Right lobe of liver (tissue), 6 donors: ENCODE results near the gene CEP112. TPM values are rescaled to one million over a fixed set of nuclear protein-coding genes. Genes with fewer than 3 reads are reported as not detected.
A peak's percentile ranks its signal among the peaks of the same experiment; 100 is the strongest.

ENCODE experiments used
- ATAC-seq, 4 donors: fragments of 200-7000 bp; cut with Tn5 transposase; one replicate each; pipeline ENCODE4 v1.9.1; 2020; ENCODE audit warnings: mild to moderate bottlenecking in 4 of 4, moderate library complexity in 4 of 4
- DNase-seq, 3 donors: peaks; one replicate each; pipeline ENCODE4 v3.0.0-alpha.2; 2020
- H3K27ac ChIP-seq, 3 donors: fragments of 200-600 bp; one replicate each; pipeline ENCODE4 v1.8.0; 2022
- H3K27me3 ChIP-seq, 2 donors: fragments of 200-600 bp; one replicate each; pipeline ENCODE4 v1.8.0; 2022
- H3K36me3 ChIP-seq, 4 donors: fragments of 200-600 bp; sonication (generic) in 1 of 4; one replicate each; pipeline versions ENCODE4 v1.5.1 to v1.8.0; 2017 to 2022; ENCODE audit warnings: control low read depth in 1 of 4
- H3K4me1 ChIP-seq, 4 donors: fragments of 200-600 bp; sonication (generic) in 1 of 4; one replicate each; pipeline versions ENCODE4 v1.5.1 to v1.8.0; 2017 to 2022; ENCODE audit warnings: control low read depth in 1 of 4
- H3K4me3 ChIP-seq, 3 donors: fragments of 200-600 bp; one replicate each; pipeline ENCODE4 v1.8.0; 2022
- H3K9me3 ChIP-seq, 4 donors: fragments of 200-600 bp; sonication (generic) in 1 of 4; one replicate each; pipeline versions ENCODE4 v1.5.1 to v1.8.0; 2017 to 2022; ENCODE audit warnings: control low read depth in 1 of 4
- POLR2A ChIP-seq: fragments of 450-650 bp; IDR thresholded peaks from one replicate; pipeline ENCODE4 v1.6.1; 2017; ENCODE audit warnings: antibody characterized with exemption, mild to moderate bottlenecking
- WGBS: methylation state at CpG from one replicate; pipeline ENCODE4 v1.1.6; 2018; ENCODE audit warnings: low coverage, low lambda C conversion rate; ENCODE audit not compliant: insufficient coverage; ENCODE audit errors: missing lambda C conversion rate; 5-methylcytosine and 5-hydroxymethylcytosine counted together
- intact Hi-C, 2 donors: fragments of 100-400 bp; cut with DNase I; formaldehyde crosslinking; loops; one replicate each; pipeline versions ENCODE4 v1.11.2 to v1.14.1; 2022
- total RNA-seq, 6 experiments: library from RNA; depleted of rRNA in 2 of 6; stranded (reverse); fragments of >200 nt in 2 of 6; fragmentation: NEBNext Ultra II Directional in 3 of 6; extraction: Animal tissue kit (Norgen Biotek cat#: 25700) in 3 of 6; gene quantifications; one replicate each; pipeline versions ENCODE4 v1.1.0 to v1.2.4, GENCODE V29; 2016 to 2023
- TF ChIP-seq, protein P1 (sequence below), 4 donors: fragments of 200-600 bp in 3 of 4; fragments of 450-650 bp in 1 of 4; IDR thresholded peaks; one replicate each; pipeline versions ENCODE4 v1.5.1 to v1.8.0; 2016 to 2022; ENCODE audit warnings: antibody characterized with exemption in 4 of 4, mild to moderate bottlenecking in 2 of 4
- donor health status: DM: no; HTN: yes; CAD: no.
- donor health status: DM: no; HTN: no; CAD: no.
- donor health status: DM: no; HTN: no; CAD: no.
- donor health status: DM: no; HTN: yes; CAD: no.
- donor health status: DM: no; HTN: yes; CAD: no.

Gene CEP112
- total RNA-seq, 6 experiments from 2014 or later = 2.2 to 4.6 (median 3.9) TPM

- intact Hi-C loops = no loop called here
- Histone ChIP-seq H3K4me1 (no peaks in the 10 kb centered on the region), H3K27ac (no peak overlapping the region), H3K36me3 (no peaks in the 10 kb centered on the region), H3K4me3 (no peak overlapping the region), H3K9me3 (no peaks in the 10 kb centered on the region), H3K27me3 (no peaks in the 10 kb centered on the region)
- no peak for TF ChIP-seq POLR2A
- TF ChIP-seq, protein P1, sequence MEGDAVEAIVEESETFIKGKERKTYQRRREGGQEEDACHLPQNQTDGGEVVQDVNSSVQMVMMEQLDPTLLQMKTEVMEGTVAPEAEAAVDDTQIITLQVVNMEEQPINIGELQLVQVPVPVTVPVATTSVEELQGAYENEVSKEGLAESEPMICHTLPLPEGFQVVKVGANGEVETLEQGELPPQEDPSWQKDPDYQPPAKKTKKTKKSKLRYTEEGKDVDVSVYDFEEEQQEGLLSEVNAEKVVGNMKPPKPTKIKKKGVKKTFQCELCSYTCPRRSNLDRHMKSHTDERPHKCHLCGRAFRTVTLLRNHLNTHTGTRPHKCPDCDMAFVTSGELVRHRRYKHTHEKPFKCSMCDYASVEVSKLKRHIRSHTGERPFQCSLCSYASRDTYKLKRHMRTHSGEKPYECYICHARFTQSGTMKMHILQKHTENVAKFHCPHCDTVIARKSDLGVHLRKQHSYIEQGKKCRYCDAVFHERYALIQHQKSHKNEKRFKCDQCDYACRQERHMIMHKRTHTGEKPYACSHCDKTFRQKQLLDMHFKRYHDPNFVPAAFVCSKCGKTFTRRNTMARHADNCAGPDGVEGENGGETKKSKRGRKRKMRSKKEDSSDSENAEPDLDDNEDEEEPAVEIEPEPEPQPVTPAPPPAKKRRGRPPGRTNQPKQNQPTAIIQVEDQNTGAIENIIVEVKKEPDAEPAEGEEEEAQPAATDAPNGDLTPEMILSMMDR (IDR thresholded peaks at IDR 0.05) = no peak
- WGBS = 70% methylated on average over 3 of the region's 5 CpGs
- ATAC-seq (no peak), DNase-seq (no peak)
Measured at GRCh38 chr17:65629234-65629690, 562.7 kb downstream of the CEP112 start.

- H3K27me3 ChIP-seq = no peaks in the 10 kb centered on the region
- H3K36me3 ChIP-seq = no peaks in the 10 kb centered on the region
- H3K27ac ChIP-seq = no peak overlapping the region
- DNase-seq (no peak), ATAC-seq (no peak)
- intact Hi-C loops = no loop called here
- WGBS = 69% methylated on average over 8 of the region's 8 CpGs
- no peak overlapping the region for H3K4me3 ChIP-seq
- no peaks in the 10 kb centered on the region for H3K9me3 ChIP-seq
- TF ChIP-seq, protein P1 (IDR thresholded peaks at IDR 0.05) = no peak
- no peak for TF ChIP-seq POLR2A
- H3K4me1 ChIP-seq = no peaks in the 10 kb centered on the region
Measured at GRCh38 chr17:65628644-65629036, 563.3 kb downstream of the CEP112 start.

DNA sequence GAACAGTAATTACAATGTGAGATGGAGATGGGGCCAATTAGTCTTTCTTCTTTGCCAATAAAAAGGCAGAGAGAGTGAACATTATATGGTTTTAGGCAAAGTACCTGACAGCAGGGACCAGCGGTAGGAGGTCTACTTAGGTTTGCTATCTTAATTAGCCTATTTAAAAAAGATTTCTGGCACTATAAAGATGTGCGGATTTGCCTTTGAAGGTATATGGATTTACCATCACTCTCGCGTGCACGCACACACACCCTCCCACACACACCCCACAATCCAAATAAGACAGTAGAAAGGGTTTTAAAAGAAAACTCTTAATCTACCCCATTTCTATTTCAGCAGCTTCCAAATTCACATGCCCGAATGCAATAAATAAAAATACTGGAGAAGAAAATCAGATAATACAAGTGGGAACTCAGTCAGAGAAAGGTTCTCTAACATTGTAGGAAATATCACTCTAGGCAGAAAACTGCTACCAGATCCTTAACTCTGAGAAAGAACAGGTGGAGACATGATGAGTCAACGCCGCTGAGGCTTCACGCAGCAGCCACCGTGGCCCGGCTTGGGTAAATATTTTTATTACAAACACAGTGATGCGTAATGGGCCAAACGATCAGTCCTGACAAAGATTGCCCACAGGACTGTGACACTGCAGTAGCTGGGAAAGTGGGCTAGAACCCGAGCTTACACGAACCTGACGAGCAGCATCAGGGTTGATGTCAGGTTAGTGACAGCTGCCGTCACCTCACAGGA, 563.9 kb downstream of the CEP112 start:
- TF ChIP-seq POLR2A = no peak
- TF ChIP-seq, protein P1 (IDR thresholded peaks at IDR 0.05) = no peak
- 54% methylated on average over 15 of the region's 17 CpGs for WGBS
- no peaks in the 10 kb centered on the region for H3K36me3 ChIP-seq
- intact Hi-C loops = no loop called here
- no peak overlapping the region for H3K4me3 ChIP-seq
- no peak overlapping the region for H3K27ac ChIP-seq
- H3K9me3 ChIP-seq = no peaks in the 10 kb centered on the region
- H3K4me1 ChIP-seq = no peaks in the 10 kb centered on the region
- no peaks in the 10 kb centered on the region for H3K27me3 ChIP-seq
- DNase-seq (peak in 1 of 3 donors; percentile 55), ATAC-seq (peak; percentile 51 to 99 (median 68))

DNA sequence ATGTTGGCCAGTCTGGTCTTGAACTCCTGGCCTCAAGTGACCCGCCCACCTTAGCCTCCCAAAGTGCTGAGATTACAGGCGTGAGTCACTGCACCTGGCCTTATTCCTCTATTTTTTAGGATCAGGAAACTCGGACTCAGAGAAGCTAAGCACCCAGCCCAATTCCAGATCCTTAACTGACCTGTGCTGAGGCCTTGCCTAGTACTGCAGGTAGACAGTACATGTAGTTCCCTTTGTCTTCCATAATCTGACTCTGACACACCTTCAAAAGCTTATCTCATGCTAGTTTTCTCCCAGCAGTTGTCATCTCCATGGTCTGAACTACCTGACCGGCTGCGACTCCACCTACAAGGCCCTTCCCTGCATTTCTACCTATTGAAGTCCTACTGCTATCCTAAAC, 564.8 kb downstream of the CEP112 start:
- WGBS = 93% methylated on average over 4 of the region's 5 CpGs
- no peak for DNase-seq
- TF ChIP-seq POLR2A = no peak
- TF ChIP-seq, protein P1 (IDR thresholded peaks at IDR 0.05) = no peak
- ATAC-seq = no peak
- no peak overlapping the region for H3K27ac ChIP-seq
- no peaks in the 10 kb centered on the region for H3K27me3 ChIP-seq
- intact Hi-C loops = no loop called here
- no peaks in the 10 kb centered on the region for H3K4me1 ChIP-seq
- no peaks in the 10 kb centered on the region for H3K36me3 ChIP-seq
- no peak overlapping the region for H3K4me3 ChIP-seq
- H3K9me3 ChIP-seq = no peaks in the 10 kb centered on the region
